ENCODE measurements around the gene ERBB3.

The ERBB3 gene

DNA sequence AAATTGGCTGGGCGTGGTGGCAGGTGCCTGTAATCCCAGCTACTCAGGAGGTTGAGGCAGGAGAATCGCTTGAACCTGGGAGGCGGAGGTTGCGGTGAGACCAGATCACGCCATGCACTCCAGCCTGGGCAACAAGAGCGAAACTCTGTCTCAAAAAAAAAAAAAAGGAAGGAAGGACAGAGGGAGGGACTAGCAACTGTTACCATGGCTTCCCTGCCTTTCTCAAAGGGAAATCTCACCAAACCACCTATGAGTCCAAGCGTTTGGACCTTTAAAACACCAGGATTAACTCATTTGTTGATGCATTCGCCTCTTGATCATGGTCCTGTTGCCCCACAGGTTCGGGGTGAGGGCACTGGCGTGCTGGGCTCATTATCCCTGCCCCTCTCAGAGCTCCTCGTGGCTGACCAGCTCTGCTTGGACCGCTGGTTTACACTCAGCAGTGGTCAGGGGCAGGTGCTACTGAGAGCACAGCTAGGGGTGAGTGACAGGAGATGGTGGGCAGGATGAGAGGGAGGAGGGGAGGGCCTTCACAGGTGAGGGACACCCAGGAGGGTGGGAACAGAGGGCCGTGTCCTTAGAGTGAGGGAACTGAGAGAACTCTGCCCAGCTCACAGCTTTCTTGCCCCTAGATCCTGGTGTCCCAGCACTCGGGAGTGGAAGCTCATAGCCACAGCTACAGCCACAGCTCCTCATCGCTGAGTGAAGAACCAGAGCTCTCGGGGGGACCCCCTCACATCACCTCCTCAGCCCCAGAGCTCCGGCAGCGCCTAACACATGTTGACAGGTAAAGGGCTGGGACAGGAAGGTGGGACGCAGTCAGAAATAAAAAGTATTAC is 62.2 kb downstream of the ERBB3 start:
- DNase-seq, result peak in 1 of 2 donors; percentile 34

DNA sequence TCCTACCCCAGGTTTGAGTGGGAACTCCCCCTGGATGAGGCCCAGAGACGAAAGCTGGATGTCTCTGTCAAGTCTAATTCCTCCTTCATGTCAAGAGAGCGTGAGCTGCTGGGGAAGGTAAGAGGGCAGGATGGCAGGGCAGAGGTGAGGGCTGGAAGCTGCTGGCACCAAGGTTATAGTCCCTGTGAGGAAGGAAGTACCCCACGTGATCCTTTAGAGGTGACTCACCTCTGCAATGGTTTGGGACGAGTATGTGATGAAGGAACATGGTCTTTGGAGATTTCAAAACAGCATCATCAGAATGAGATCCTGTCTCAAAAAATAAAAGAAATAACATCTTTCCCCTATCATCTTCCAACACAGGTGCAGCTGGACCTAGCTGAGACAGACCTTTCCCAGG is 63.3 kb downstream of the ERBB3 start:
- no peak for DNase-seq

DNA sequence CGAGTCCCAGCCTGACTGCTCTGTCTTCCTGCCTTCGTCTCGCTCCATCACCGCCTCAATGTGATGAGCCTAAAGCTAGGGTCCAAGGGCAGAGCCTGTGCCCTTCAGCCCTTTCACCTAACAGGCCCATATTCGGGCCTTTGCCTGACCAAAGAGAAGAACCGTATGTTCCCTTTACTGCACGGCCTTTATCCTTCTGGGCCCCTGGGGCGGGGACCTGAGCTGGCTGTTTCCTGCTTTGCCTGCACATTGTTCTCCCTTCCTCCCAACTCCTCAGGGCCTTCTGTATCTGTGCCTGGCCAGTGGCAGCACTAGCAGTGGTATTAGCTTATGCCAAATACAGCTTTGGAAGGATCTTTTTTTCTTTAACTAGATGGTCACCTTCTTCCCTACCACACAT is 63.9 kb downstream of the ERBB3 start:
- DNase-seq, result no peak

GRCh38 chr12:56145217-56145616 is 65.3 kb downstream of the ERBB3 start:
- no peak for DNase-seq

- DNase-seq, result no peak
Measured at GRCh38 chr12:56146492-56147460, 66.8 kb downstream of the ERBB3 start.

DNA sequence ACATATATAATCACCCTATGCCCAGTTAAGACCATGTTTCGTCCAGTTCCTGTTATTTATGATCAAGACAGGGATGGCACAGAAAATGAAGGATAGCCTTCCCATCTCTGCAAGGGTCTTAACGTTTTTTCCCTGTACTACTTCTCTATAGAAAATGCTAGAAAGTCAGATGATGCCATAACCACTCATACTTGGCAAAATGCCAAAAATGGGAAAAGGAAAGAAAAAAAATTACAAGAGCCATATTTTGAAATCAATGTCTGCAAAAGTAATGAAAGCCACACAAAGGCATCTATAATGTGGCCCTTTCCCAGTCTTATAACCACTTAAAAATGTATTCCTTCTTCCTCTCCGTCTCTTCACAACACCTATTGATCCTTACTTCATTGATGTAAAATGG is 70.6 kb downstream of the ERBB3 start:
- DNase-seq, result peak; percentile 55 to 77

- DNase-seq, result no peak
Measured at GRCh38 chr12:56151672-56152131, 71.7 kb downstream of the ERBB3 start.

DNA sequence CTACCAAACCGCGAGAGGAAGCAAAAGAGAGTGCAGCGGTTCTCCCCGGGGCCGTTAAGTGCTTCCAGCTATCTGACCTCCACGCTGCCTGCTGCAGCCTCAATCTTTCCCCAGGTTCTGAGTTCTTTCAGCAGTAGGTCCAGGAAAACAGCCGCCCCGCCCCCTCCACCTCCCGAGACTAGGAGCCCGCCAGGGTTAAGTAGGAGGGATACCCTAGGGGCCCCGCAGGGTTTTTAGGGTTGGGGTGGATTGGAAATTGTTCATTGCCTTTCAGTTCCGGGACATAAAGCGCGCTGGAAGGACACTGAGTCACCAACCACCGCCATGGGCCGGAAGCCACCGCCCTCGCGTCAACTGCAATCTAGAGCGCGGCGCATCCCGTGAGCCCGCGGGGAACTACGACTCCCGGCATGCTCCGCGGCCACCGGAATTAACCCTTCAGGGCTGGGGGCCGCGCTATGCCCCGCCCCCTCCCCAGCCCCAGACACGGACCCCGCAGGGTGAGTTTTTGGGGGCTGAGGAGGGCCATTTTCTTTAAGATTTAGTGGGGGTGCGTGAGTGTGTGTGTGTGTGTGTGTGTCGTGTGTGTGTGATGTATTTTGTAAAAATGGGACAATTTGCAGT is 72.3 kb downstream of the ERBB3 start, which contains the start of gene MYL6B:
Gene MYL6B, plus strand, starts transcription at position 456 of the 624 bp plus-strand sequence. CDS start 1,332 bp downstream, outside the sequence.
- DNase-seq, result peak; percentile 87 to 95

Data from inflammatory macrophage treated with lipopolysaccharide for 1 hour (primary cell).